ENCODE results near the gene KCNF1.

Gene KCNF1

GRCh38 chr2:10911291-10912075 lies at the start of gene KCNF1:
KCNF1 (plus strand) TSS chr2:10911934; CDS start chr2:10912427, 493 bp downstream.
- in situ Hi-C loops (cut with HindIII; ENCODE audit: low pct_ligation_motif_present, low sequenced_read_pairs): no loop called here
- no peak within 1 kb of the TSS for H3K27ac ChIP-seq
- peak within 1 kb of the TSS; percentile 32 for H3K4me3 ChIP-seq (ENCODE audit: low read depth, low read length)
- no peak for DNase-seq
- peak; percentile 48 for TF ChIP-seq CTCF (IDR thresholded peaks at IDR 0.05; ENCODE audit: low read depth, low read length, missing control alignments)
- peaks cover 5% of the 10 kb centered on the region for H3K27me3 ChIP-seq (replicated peaks)
- no peaks in the 10 kb centered on the region for H3K36me3 ChIP-seq (replicated peaks)

GRCh38 chr2:10862330-10862729 lies 49.4 kb upstream of the KCNF1 start:
- in situ Hi-C loops (cut with HindIII; ENCODE audit: low pct_ligation_motif_present, low sequenced_read_pairs): no loop called here
- no peak overlapping the region for H3K27ac ChIP-seq
- DNase-seq: no peak
- no peaks in the 10 kb centered on the region for H3K36me3 ChIP-seq (replicated peaks)
- TF ChIP-seq CTCF (IDR thresholded peaks at IDR 0.05; ENCODE audit: low read depth, low read length, missing control alignments): no peak
- no peak overlapping the region for H3K4me3 ChIP-seq (ENCODE audit: low read depth, low read length)
- H3K27me3 ChIP-seq (replicated peaks): no peaks in the 10 kb centered on the region

- no peaks in the 10 kb centered on the region for H3K27me3 ChIP-seq (replicated peaks)
- no peak for DNase-seq
- H3K27ac ChIP-seq: no peak overlapping the region
- H3K4me3 ChIP-seq (ENCODE audit: low read depth, low read length): no peak overlapping the region
- TF ChIP-seq CTCF (IDR thresholded peaks at IDR 0.05; ENCODE audit: low read depth, low read length, missing control alignments): no peak
- in situ Hi-C loops (cut with HindIII; ENCODE audit: low pct_ligation_motif_present, low sequenced_read_pairs): no loop called here
- no peaks in the 10 kb centered on the region for H3K36me3 ChIP-seq (replicated peaks)
Measured at GRCh38 chr2:10863047-10863446, 48.7 kb upstream of the KCNF1 start.

GRCh38 chr2:10863837-10864236 lies 47.9 kb upstream of the KCNF1 start:
- in situ Hi-C loops (cut with HindIII; ENCODE audit: low pct_ligation_motif_present, low sequenced_read_pairs): no loop called here
- DNase-seq: no peak
- no peak overlapping the region for H3K4me3 ChIP-seq (ENCODE audit: low read depth, low read length)
- no peaks in the 10 kb centered on the region for H3K27me3 ChIP-seq (replicated peaks)
- no peak for TF ChIP-seq CTCF (IDR thresholded peaks at IDR 0.05; ENCODE audit: low read depth, low read length, missing control alignments)
- no peak overlapping the region for H3K27ac ChIP-seq
- no peaks in the 10 kb centered on the region for H3K36me3 ChIP-seq (replicated peaks)

GRCh38 chr2:10864251-10864650 lies 47.5 kb upstream of the KCNF1 start:
- no peak for TF ChIP-seq CTCF (IDR thresholded peaks at IDR 0.05; ENCODE audit: low read depth, low read length, missing control alignments)
- H3K27me3 ChIP-seq (replicated peaks): no peaks in the 10 kb centered on the region
- H3K36me3 ChIP-seq (replicated peaks): no peaks in the 10 kb centered on the region
- no peak overlapping the region for H3K4me3 ChIP-seq (ENCODE audit: low read depth, low read length)
- in situ Hi-C loops (cut with HindIII; ENCODE audit: low pct_ligation_motif_present, low sequenced_read_pairs): no loop called here
- H3K27ac ChIP-seq: no peak overlapping the region
- no peak for DNase-seq

Data from brain microvascular endothelial cell (primary cell).